HEK293T (cell line): Measurements from ENCODE around the gene STX10.
"Not testable (repeated sequence)": the region's sequence is repeated elsewhere in the genome, so short reads cannot be mapped to it uniquely, and the experiment has no call there.

Experiments used
- FOXM1 ChIP-seq: fragments of 450-650 bp; IDR thresholded peaks from 2 replicates; pipeline ENCODE4 v1.6.1; 2017; ENCODE audit warnings: mild to moderate bottlenecking, borderline replicate concordance
- SUZ12 ChIP-seq: fragments of 450-650 bp; IDR thresholded peaks from 2 replicates; pipeline ENCODE4 v1.6.1; 2016; ENCODE audit warnings: mild to moderate bottlenecking

- TF ChIP-seq FOXM1, SUZ12: not testable (repeated sequence)
Measured at GRCh38 chr19:13185763-13186657, 35.8 kb upstream of the STX10 start.
